H1 (cell line): ENCODE results near the gene CPPED1. TPM values are rescaled to one million over a fixed set of nuclear protein-coding genes. Genes with fewer than 3 reads are reported as not detected.

ENCODE experiments used
- E2F6 ChIP-seq: IDR thresholded peaks from 2 replicates; pipeline ENCODE4 v1.6.1; 2012; ENCODE audit warnings: inconsistent platforms
- HDAC2 ChIP-seq, 2 experiments: fragments of 300-600 bp in 1 of 2; sonication (generic) in 1 of 2; IDR thresholded peaks; 2 replicates each; pipeline ENCODE4 v1.6.1; 2011 to 2012; ENCODE audit warnings: low read depth in 2 of 2, low read length in 2 of 2, mild to moderate bottlenecking in 2 of 2, moderate library complexity in 2 of 2, borderline replicate concordance in 1 of 2, inconsistent platforms in 1 of 2
- HDAC6 ChIP-seq: IDR thresholded peaks from one replicate; pipeline ENCODE4 v1.7.1; 2012; ENCODE audit warnings: low read depth, mild to moderate bottlenecking, inconsistent platforms, low read length, moderate library complexity
- SIX5 ChIP-seq: IDR thresholded peaks from 2 replicates; pipeline ENCODE4 v1.6.1; 2011; ENCODE audit warnings: mild to moderate bottlenecking, low read depth, low read length
- polyA plus RNA-seq, 7 experiments: library from polyadenylated mRNA; depleted of rRNA in 3 of 7; stranded (reverse) in 5 of 7; unstranded in 2 of 7; fragments of >200 nt in 5 of 7; fragments of 200-250 nt in 2 of 7; gene quantifications; 1 replicate in 5 of 7; 2 replicates in 1 of 7; 4 replicates in 1 of 7; pipeline versions ENCODE4 v1.2.1 to v1.2.3, GENCODE V29; 2011 to 2013; ENCODE audit warnings: missing spikeins in 2 of 7, mixed read lengths in 2 of 7
- total RNA-seq: library from RNA; stranded (reverse); fragmentation: NEBNext Ultra II Directional; extraction: Animal tissue kit (Norgen Biotek cat#: 25700); gene quantifications from 2 replicates; pipeline ENCODE4 v1.2.1, GENCODE V29; 2021

Gene CPPED1
- total and polyA plus RNA-seq, 2 of the 8 experiments (the other 6 are each of a cell fraction or from before 2014, with no cell fraction given) = 3.5 to 11.2 TPM

DNA sequence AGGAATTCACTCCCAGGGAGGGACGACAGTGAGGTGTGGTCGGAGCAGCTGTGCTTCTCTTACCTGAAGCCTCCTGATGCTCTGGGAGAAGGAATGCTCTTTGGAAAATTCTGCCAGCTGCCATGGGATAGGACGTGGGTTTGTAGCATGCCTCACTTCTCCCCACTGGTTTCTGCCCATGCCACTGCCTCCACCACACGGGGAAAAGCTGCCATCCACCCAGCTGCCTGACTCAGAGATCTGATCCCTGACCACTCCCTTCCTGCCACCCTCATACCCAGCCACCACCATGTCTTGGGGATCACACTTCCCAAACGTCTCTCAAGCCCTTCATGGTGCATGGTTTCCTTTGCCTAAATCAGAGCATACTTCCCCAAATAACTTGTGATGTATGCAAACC is 80.0 kb downstream of the CPPED1 start (continued):
- TF ChIP-seq HDAC6 (no peak), E2F6 (no peak), HDAC2 (IDR thresholded peaks at IDR 0.05; ENCODE audit: borderline replicate concordance in 1 of 2, low read depth in 2 of 2, low read length in 2 of 2) (no peak), SIX5 (no peak)
